GM12874 (cell line): Measurements from ENCODE around the gene GMDS.

ENCODE experiments used
- TF ChIP-seq, protein P1 (sequence below): IDR thresholded peaks from 2 replicates; pipeline ENCODE4 v1.5.1; 2011; ENCODE audit warnings: low read depth, mild to moderate bottlenecking, control low read depth, low read length, moderate library complexity; ENCODE audit not compliant: insufficient read depth

The GMDS gene

DNA sequence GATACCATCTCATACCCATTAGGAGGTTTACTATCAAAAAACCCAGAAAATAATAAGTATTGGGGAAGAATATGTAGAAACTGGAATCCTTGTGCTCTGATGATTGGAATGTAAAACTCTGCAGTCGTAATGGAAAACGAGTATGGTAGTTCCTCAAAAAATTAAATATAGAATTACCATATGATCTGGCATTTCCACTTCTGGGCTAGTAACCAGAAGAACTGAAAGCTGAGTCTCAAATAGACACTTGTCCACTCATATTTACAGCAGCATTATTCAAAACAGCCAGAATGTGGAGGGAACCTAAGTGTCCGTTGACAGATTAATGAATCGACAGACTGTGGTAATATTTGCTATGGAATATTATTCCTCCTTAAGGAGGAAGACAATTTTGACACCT, 591.4 kb downstream of the GMDS start:
- TF ChIP-seq, protein P1, sequence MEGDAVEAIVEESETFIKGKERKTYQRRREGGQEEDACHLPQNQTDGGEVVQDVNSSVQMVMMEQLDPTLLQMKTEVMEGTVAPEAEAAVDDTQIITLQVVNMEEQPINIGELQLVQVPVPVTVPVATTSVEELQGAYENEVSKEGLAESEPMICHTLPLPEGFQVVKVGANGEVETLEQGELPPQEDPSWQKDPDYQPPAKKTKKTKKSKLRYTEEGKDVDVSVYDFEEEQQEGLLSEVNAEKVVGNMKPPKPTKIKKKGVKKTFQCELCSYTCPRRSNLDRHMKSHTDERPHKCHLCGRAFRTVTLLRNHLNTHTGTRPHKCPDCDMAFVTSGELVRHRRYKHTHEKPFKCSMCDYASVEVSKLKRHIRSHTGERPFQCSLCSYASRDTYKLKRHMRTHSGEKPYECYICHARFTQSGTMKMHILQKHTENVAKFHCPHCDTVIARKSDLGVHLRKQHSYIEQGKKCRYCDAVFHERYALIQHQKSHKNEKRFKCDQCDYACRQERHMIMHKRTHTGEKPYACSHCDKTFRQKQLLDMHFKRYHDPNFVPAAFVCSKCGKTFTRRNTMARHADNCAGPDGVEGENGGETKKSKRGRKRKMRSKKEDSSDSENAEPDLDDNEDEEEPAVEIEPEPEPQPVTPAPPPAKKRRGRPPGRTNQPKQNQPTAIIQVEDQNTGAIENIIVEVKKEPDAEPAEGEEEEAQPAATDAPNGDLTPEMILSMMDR = no peak

DNA sequence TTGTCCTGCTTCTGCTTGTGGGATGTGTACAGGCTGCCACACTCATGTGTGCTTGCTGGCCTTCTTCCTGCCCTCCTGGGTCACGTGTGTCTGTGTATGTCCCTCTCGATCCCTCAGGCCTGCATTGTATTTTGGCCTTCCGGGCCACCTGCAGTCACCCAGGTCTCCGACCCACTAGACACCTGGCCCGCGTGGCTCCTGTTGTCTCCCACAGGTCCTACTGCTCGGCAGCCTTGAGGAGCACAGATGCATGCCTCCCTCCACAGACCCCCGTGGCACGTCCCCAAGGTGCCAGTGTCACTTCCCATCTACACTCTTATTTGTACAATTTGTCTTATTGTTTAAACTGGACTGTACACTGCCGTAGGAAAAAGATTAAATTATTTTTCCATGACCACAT, 592.6 kb downstream of the GMDS start:
- TF ChIP-seq, protein P1 = no peak

DNA sequence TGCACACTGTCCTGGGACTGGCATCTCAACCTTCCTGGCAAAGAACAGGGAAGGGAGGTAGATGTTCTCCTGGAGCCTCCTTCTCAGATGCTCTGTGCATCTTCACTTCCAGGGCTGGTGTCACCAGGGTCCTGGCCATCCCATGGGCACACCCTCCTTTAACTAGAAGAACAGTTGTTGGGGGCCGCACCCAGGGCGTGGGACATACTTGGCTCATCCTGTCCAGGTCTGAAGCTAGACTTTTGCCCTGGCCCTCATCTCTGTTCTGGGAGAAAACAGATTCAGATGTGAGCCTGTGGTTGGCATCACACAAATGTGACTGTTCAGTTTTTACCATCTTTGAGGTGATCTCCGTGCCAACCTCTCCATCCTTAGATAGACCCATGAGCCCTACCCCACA, 594.0 kb downstream of the GMDS start:
- TF ChIP-seq, protein P1 = no peak

DNA sequence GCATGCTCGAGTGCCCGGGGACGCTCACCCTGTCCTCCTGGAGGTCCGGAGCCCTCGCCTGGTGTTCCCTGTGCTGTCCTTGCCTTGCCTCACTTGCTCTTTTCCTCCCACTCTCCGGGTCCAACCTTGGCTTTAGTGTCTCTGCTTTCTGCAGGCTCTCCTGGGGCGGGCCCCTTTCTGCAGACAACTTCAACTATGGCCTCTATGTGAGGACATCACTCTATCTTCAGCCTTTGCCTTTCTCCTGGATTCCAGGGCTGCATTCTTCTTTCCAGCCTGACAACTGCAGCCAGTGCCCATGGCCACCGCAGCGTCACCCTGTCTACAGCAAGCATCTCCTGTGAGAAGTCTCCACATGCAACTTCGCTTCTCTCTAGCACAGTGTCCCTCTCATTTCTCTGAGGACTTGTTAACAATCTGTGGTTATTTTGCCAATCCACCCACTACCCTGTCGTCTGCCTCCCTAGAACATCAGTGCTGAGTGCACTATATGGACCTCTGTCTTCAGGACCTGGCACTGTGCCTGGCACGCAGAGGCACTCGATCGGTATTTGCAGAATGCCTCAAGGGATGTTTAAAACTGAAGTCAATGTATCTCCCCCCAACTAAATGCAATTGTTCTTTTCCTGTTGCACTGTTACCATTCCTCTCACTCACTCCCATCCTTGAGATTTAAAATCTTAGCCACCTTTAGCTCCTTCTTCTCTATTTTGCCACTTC, 599.8 kb downstream of the GMDS start:
- TF ChIP-seq, protein P1 = no peak

DNA sequence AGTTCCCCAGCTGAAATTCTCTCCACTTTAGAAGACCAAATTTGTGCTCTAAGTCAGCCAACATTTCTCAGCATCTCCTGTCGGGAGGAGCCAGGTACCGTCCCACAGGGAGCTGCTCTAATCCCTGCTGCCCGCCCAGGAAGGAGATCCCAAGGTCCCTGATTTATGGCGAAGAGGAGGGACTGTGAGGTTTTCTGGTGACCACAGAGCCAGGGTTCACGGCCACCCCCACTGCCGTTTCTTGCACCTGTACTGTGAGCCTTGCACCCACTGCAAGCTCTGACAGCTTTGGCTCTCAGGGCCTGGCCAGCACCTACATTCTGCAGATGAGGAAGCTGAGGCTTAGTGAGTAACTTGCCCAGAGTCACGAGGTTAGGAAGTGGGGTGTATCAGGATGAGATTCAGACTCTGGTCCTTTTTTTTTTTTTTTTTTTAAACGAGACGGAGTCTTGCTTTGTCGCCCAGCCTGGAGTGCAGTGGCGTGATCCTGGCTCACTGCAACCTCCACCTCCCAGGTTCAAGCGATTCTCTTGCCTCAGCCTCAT, 600.8 kb downstream of the GMDS start:
- TF ChIP-seq, protein P1 = no peak

DNA sequence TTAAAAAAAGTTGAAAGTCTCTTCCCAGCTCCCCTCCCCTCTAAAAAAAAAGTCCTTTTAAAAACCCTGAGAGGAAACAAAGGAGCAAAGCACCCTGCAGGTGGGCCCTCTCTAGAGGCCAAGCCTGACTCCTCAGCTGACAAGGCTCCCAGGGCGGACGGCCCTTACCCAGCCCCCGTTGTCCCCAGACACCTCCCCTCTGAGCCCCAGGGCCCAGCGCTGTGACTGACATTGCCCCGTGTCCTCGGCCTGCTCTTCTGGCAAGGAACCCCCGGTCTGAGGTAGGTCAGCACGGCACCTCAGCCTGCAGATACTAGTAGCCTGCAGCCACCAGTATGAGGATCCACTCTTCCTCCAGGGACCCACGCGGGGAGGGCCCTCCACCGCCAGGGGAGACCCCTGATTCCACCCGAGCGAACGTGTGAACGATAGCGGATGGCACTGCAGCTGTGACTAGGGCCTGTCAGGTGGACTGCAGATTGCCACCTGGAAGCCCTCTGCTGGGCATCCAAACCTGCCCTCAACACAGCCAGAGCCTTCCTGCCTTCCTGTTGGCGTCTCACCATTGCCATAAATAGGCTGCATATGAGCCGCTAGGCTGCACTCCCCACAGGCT, 601.5 kb downstream of the GMDS start:
- TF ChIP-seq, protein P1 = no peak

DNA sequence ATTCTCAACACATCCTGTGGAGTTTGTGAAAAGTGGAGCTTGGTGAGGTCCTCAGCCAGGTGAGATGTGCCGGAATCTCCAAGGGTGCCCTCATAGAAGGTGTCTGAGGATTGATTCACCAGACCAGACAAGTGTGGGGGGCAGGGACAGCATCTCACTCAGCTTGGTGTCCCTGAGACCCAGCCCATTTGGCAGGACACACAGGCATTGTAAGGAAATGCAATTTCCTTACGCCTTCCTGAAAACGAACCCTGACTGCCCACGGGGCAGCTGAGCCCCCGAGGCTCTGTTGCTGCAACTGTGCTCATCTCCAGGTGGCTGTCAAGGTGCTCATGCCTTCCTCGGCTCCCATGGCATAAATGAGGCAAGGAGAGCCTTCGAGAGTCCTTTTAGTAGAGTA, 602.3 kb downstream of the GMDS start:
- TF ChIP-seq, protein P1 = no peak
